Smooth muscle cell (in vitro differentiated cells): ENCODE results near the gene FAM114A1. TPM values are rescaled to one million over a fixed set of nuclear protein-coding genes. Genes with fewer than 3 reads are reported as not detected.

Experiments used
- DNase-seq: peaks from one replicate; lab custom pipeline; 2025; ENCODE audit not compliant: unreplicated experiment; lab: John Stamatoyannopoulos, UW
- H2AFZ ChIP-seq: fragments of 200-600 bp; sonication (generic); 2 replicates; pipeline ENCODE4 v1.6.0; 2016; ENCODE audit warnings: antibody characterized with exemption, low read depth, mild to moderate bottlenecking
- H3F3A ChIP-seq: fragments of 200-600 bp; sonication (generic); 2 replicates; pipeline ENCODE4 v1.6.0; 2017; ENCODE audit warnings: antibody characterized with exemption, low read depth
- H3K27ac ChIP-seq: fragments of 200-600 bp; sonication (generic); 2 replicates; pipeline ENCODE4 v1.5.1; 2016; ENCODE audit warnings: low read depth, mild to moderate bottlenecking
- H3K27me3 ChIP-seq: fragments of 200-600 bp; sonication (generic); 2 replicates; pipeline ENCODE4 v1.6.1; 2016; ENCODE audit warnings: low read depth, mild to moderate bottlenecking
- H3K36me3 ChIP-seq: fragments of 200-600 bp; sonication (generic); 2 replicates; pipeline ENCODE4 v1.5.1; 2016; ENCODE audit warnings: low read depth
- H3K4me1 ChIP-seq: fragments of 200-600 bp; sonication (generic); 2 replicates; pipeline ENCODE4 v1.5.1; 2016; ENCODE audit warnings: low read depth
- H3K4me2 ChIP-seq: fragments of 200-600 bp; sonication (generic); 2 replicates; pipeline ENCODE4 v1.6.0; 2016; ENCODE audit warnings: mild to moderate bottlenecking
- H3K4me3 ChIP-seq: fragments of 200-600 bp; sonication (generic); 2 replicates; pipeline ENCODE4 v1.5.1; 2016; ENCODE audit warnings: mild to moderate bottlenecking
- H3K79me2 ChIP-seq: fragments of 200-600 bp; sonication (generic); 2 replicates; pipeline ENCODE4 v1.6.0; 2016; ENCODE audit warnings: low read depth, mild to moderate bottlenecking
- H3K9ac ChIP-seq: fragments of 200-600 bp; sonication (generic); 2 replicates; pipeline ENCODE4 v1.6.0; 2016; ENCODE audit warnings: low read depth
- H3K9me3 ChIP-seq: fragments of 200-600 bp; sonication (generic); replicated peaks from 2 replicates; pipeline ENCODE4 v1.5.1; 2016; ENCODE audit warnings: low read depth
- H4K20me1 ChIP-seq: fragments of 200-600 bp; sonication (generic); 2 replicates; pipeline ENCODE4 v1.6.0; 2016; ENCODE audit warnings: low read depth
- WGBS: methylation state at CpG from one replicate; pipeline ENCODE4 v1.1.7; 2016; ENCODE audit warnings: low lambda C conversion rate; 5-methylcytosine and 5-hydroxymethylcytosine counted together
- polyA plus RNA-seq: library from polyadenylated mRNA; unstranded; fragments of >200 nt; fragmentation: Nextera tagmentation; extraction: Ambion mirVana; gene quantifications from 2 replicates; pipeline ENCODE4 v1.2.1, GENCODE V29; 2016
- total RNA-seq: library from RNA; depleted of rRNA; stranded (reverse); fragments of >200 nt; gene quantifications from 2 replicates; pipeline ENCODE4 v1.2.3, GENCODE V29; 2014
- TF ChIP-seq, protein P1 (sequence below): fragments of 200-600 bp; sonication (generic); IDR thresholded peaks from 2 replicates; pipeline ENCODE4 v1.5.1; 2017; ENCODE audit warnings: borderline replicate concordance, mild to moderate bottlenecking, antibody characterized with exemption; ENCODE audit not compliant: insufficient read depth, poor library complexity, severe bottlenecking

FAM114A1 gene
- total and polyA plus RNA-seq, 2 experiments from 2014 or later, result 213 to 226 TPM

DNA sequence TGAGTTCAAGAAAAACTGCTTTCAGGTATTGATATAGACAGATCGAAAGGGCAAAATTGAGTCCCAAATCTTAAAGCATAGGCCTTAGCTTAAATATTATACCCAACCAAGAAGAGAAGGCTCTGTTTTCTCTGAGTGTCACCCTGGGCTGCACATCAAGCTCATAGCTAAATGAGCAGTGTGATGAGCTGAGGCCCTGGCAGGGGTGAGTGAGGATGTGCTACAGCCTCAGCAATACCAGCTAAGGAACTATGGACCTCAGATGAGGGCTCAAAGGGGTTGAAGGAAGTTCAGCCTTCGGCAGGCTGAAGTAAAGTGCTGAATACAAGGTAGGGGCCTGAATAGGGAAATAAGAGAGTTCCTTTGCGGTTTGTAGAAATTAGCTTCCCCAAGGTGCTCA lies 79.3 kb downstream of the FAM114A1 start:
- Histone ChIP-seq H2AFZ (no peak overlapping the region), H3F3A (peaks cover 20% of the 10 kb centered on the region), H3K4me1 (peaks cover 4% of the 10 kb centered on the region), H3K79me2 (no peaks in the 10 kb centered on the region), H3K36me3 (peaks cover 14% of the 10 kb centered on the region), H3K27ac (peak overlapping the region; percentile 77), H3K4me3 (no peak overlapping the region), H4K20me1 (no peaks in the 10 kb centered on the region), H3K9ac (no peak overlapping the region), H3K27me3 (no peaks in the 10 kb centered on the region), H3K4me2 (no peak overlapping the region), H3K9me3 (no peaks in the 10 kb centered on the region)
- TF ChIP-seq, protein P1, sequence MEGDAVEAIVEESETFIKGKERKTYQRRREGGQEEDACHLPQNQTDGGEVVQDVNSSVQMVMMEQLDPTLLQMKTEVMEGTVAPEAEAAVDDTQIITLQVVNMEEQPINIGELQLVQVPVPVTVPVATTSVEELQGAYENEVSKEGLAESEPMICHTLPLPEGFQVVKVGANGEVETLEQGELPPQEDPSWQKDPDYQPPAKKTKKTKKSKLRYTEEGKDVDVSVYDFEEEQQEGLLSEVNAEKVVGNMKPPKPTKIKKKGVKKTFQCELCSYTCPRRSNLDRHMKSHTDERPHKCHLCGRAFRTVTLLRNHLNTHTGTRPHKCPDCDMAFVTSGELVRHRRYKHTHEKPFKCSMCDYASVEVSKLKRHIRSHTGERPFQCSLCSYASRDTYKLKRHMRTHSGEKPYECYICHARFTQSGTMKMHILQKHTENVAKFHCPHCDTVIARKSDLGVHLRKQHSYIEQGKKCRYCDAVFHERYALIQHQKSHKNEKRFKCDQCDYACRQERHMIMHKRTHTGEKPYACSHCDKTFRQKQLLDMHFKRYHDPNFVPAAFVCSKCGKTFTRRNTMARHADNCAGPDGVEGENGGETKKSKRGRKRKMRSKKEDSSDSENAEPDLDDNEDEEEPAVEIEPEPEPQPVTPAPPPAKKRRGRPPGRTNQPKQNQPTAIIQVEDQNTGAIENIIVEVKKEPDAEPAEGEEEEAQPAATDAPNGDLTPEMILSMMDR, result no peak
- 92% methylated on average over 3 of the region's 3 CpGs for WGBS
- DNase-seq, result no peak

DNA sequence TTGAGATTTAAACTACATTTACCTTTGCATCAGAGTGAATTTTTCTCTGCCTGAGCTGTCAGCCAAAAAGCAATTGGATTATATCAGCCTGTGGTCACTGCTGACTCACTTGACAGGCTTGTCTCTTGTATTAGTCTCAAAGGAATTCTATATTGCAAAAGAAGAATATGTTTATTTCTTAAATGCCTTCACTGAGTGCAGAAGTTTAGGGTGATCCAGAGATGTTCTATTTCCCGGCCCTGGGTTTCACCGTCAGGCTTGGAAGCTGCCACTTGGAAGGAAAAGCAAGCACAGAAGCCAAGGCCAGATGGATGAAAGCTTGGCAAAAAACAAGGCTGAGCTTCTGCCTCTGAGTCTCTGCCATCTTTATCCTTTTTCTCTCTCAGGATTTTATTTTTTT lies 80.9 kb downstream of the FAM114A1 start:
- H3K4me2 ChIP-seq, result peak overlapping the region; percentile 71
- H3K4me3 ChIP-seq, result no peak overlapping the region
- H3K79me2 ChIP-seq, result no peaks in the 10 kb centered on the region
- peaks cover 17% of the 10 kb centered on the region for H3F3A ChIP-seq
- H3K27me3 ChIP-seq, result no peaks in the 10 kb centered on the region
- DNase-seq, result no peak
- H3K9ac ChIP-seq, result peak overlapping the region; percentile 48
- H3K4me1 ChIP-seq, result peaks cover 4% of the 10 kb centered on the region
- no peak overlapping the region for H2AFZ ChIP-seq
- H3K9me3 ChIP-seq, result no peaks in the 10 kb centered on the region
- no peaks in the 10 kb centered on the region for H4K20me1 ChIP-seq
- peaks cover 9% of the 10 kb centered on the region for H3K36me3 ChIP-seq
- TF ChIP-seq, protein P1, result no peak
- 6% methylated on average over 2 of the region's 2 CpGs for WGBS
- peak overlapping the region; percentile 77 for H3K27ac ChIP-seq

DNA sequence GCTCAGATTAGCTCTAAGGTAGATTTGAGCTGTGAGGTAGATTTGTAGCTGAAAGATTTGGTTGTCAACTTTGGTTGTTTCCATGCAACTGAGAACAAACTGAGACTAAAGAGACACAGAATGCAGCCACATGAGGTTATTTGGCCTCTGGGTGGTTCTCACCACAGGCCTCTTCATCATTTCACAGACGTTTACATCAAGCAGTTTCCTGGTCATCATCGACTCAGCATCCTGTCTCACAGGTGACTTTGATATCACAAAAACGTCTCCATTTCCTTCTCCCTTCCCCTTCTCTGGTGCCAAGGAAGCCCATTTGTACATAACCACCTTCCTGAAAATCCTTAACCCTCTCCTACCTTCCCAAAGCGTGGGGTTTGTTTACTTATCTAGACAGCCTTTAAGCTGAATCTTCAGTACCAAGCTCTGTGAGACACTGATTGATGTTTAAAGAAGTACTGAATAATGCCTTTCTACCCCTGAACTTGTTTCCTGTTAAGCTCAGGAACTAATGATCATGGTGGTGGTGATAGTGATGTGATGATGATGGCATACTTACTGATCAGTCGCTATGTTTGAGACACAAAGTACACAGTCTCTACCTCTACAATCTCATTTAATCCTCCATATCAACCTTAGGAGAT lies 81.9 kb downstream of the FAM114A1 start:
- Histone ChIP-seq H3K4me2 (peak overlapping the region; percentile 71), H3K36me3 (peaks cover 4% of the 10 kb centered on the region), H3K9ac (no peak overlapping the region), H4K20me1 (no peaks in the 10 kb centered on the region), H3K4me1 (peaks cover 7% of the 10 kb centered on the region), H3F3A (peaks cover 17% of the 10 kb centered on the region), H3K79me2 (no peaks in the 10 kb centered on the region), H2AFZ (no peak overlapping the region), H3K4me3 (no peak overlapping the region), H3K27ac (peak overlapping the region; percentile 77), H3K27me3 (no peaks in the 10 kb centered on the region), H3K9me3 (no peaks in the 10 kb centered on the region)
- TF ChIP-seq, protein P1, result no peak
- DNase-seq, result no peak
- 41% methylated on average over 5 of the region's 5 CpGs for WGBS

DNA sequence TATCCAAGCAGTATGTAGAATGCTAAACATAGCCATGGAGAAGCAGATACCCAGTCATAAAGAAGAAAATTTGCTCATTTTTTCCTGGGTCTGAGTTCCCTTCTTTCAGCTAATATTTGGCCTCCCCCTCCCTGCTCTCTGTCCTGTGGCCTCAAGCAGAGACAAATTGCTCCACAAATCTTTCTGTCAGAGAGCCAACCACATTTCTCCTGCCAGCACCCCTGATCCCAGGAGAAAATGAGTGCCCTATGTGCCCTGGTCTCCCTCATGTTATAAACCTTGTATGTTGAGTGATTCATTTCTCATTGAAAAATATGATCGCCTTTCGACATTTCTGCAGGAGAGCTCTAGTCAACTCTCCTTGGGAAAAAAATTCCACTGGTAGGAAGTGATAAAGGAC lies 82.6 kb downstream of the FAM114A1 start:
- TF ChIP-seq, protein P1, result no peak
- Histone ChIP-seq H3K27ac (peak overlapping the region; percentile 77), H3F3A (peaks cover 17% of the 10 kb centered on the region)

More for the DNA sequence above, 82.6 kb downstream of the FAM114A1 start:
- H3K4me3 ChIP-seq, result no peak overlapping the region
- H3K9me3 ChIP-seq, result no peaks in the 10 kb centered on the region
- H3K36me3 ChIP-seq, result no peaks in the 10 kb centered on the region
- no peak for DNase-seq
- 100% methylated on average over 2 of the region's 2 CpGs for WGBS
- H3K4me2 ChIP-seq, result peak overlapping the region; percentile 71
- H3K9ac ChIP-seq, result no peak overlapping the region
- H3K4me1 ChIP-seq, result peaks cover 11% of the 10 kb centered on the region
- H3K79me2 ChIP-seq, result no peaks in the 10 kb centered on the region
- H3K27me3 ChIP-seq, result no peaks in the 10 kb centered on the region
- H2AFZ ChIP-seq, result no peak overlapping the region
- no peaks in the 10 kb centered on the region for H4K20me1 ChIP-seq
